AG08395 (cell line): ENCODE data around the gene PRKG1.
A peak's percentile ranks its signal among the peaks of the same experiment; 100 is the strongest.

Source experiments
- DNase-seq: peaks from one replicate; pipeline ENCODE4 v3.0.0; 2012; ENCODE audit warnings: mixed read lengths, low spot score

Gene PRKG1

DNA sequence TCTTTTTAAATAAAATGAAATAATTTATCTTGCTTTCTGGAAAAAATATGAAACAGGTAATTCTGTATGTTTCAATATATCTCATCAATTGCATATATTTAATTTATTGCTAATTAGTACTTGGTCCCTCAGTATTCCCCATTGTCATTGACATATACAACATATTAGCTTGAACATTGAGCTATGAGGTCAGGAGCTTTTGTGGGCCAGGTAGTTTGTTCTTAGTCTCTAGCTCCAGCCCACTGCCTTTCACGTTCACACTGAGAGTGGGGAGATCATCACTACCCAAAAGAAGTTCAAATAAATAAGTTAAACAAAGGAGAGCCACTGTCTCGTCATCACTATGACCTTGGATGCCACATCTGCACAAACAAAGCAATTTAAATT lies 1185.1 kb downstream of the PRKG1 start:
- DNase-seq = no peak

GRCh38 chr10:52261362-52261761 lies 1187.1 kb downstream of the PRKG1 start:
- no peak for DNase-seq

GRCh38 chr10:52265131-52265926 lies 1191.0 kb downstream of the PRKG1 start:
- no peak for DNase-seq

- DNase-seq = no peak
Measured at GRCh38 chr10:52266858-52267257, 1192.6 kb downstream of the PRKG1 start.

DNA sequence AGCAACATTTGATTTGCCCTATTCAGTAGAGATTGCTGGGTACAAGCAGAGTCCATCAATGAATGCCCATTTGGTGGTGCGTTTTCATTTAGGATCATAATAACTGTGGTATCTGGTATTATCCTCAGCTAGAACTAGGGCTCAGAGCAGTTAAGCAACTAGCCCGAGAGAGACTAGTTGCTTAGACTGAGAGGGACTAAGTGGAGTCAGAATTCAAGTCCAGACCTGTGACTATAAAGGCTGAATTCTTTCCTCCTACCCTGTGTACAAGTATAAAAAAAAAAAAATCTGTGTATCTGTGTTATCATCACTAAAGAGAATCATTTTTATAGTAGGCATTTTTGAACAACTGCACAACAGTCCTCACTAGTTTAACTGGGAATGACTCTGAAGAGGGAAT lies 1194.5 kb downstream of the PRKG1 start:
- DNase-seq = no peak

GRCh38 chr10:52269233-52269632 lies 1194.9 kb downstream of the PRKG1 start:
- DNase-seq = no peak

- no peak for DNase-seq
Measured at GRCh38 chr10:52276163-52276562, 1201.9 kb downstream of the PRKG1 start.

- no peak for DNase-seq
Measured at GRCh38 chr10:52276986-52277385, 1202.7 kb downstream of the PRKG1 start.

GRCh38 chr10:52279546-52279945 lies 1205.3 kb downstream of the PRKG1 start:
- no peak for DNase-seq

- DNase-seq = no peak
Measured at GRCh38 chr10:52280051-52280450, 1205.8 kb downstream of the PRKG1 start.

- DNase-seq = peak; percentile 6
Measured at GRCh38 chr10:52283174-52283573, 1208.9 kb downstream of the PRKG1 start.

DNA sequence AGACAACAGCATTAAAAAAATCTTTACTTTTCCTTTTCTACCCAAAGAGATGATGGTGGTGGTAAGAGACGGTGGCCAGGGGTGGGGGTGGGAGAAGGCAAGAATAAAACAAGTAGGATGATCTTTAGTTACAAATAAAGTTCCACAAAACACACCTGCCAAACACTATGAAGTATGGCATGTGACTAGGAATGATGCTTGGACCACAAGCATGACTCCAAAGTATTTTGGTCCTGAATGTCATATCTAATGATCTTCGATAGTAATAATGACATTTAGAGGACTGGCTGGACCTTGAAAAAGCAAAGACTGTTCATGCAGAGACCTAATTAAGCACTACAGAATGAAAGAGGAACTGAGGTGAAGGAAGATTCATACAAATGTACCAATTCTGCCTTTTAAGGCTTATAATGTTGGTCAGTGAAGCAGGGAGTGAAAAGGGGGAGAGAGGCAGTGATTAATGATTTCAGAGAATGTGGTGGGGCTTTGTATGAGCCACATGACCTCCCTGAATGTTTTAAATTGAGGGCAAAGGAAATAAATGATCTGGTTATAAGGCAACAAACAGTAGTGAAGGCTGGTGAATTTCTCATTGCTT lies 1210.2 kb downstream of the PRKG1 start:
- DNase-seq = no peak

GRCh38 chr10:52287866-52288265 lies 1213.6 kb downstream of the PRKG1 start:
- DNase-seq = no peak

- DNase-seq = no peak
Measured at GRCh38 chr10:52297747-52298146, 1223.5 kb downstream of the PRKG1 start.

GRCh38 chr10:52300599-52301277 lies 1226.5 kb downstream of the PRKG1 start:
- DNase-seq = no peak

DNA sequence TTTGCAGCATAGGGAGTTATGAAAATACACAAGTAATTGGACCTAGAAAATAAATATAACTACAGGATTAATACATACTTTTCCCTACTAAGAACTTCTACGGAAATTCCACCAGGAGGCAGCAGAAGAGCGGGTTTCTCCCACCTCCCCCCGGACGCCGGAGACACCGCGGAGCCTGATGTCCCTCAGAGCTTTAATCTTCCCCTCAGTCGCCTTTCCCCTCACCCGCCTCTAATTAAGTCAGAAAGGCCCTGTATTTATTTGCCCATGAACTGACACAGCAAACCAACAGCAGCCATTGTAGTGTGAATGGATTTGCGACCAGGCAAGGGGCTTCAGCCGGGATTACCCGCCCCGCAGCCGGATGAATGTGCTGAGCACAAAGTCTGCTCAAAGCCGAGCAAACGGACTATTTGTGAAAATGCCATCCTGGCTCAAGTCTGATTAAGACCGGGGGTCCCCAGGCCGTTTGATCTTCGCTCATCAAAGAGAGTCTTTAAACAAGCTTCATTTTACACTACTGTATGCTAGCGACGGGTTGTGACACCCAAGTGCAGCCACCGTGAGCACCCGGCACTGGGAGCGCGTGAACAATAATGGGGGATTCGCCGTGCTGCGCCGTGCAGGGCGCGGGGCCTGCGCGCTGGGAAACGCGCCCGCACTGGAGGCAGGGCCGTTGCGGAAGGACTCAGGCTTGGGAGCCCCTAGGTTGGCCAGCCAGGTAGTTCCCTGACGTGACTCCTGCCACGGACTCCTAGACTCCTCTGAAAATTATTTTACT lies 1234.2 kb downstream of the PRKG1 start:
- DNase-seq = peak; percentile 78

DNA sequence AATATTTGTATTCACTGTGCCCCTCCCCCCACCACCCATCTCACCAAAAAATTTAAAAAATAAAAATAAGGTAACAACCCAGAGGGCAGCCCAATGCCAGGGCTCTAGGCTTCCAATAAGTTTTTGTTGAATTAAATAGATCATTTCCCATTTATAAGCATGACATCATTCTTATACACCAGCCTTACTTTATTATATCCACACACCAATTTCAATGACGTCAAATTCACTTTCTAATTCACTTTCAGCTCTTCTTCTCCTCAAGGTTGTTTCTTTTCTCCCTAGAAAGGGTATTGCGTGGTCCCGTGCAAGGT lies 1238.6 kb downstream of the PRKG1 start:
- DNase-seq = no peak

GRCh38 chr10:52313256-52313932 lies 1239.1 kb downstream of the PRKG1 start:
- DNase-seq = peak; percentile 2

DNA sequence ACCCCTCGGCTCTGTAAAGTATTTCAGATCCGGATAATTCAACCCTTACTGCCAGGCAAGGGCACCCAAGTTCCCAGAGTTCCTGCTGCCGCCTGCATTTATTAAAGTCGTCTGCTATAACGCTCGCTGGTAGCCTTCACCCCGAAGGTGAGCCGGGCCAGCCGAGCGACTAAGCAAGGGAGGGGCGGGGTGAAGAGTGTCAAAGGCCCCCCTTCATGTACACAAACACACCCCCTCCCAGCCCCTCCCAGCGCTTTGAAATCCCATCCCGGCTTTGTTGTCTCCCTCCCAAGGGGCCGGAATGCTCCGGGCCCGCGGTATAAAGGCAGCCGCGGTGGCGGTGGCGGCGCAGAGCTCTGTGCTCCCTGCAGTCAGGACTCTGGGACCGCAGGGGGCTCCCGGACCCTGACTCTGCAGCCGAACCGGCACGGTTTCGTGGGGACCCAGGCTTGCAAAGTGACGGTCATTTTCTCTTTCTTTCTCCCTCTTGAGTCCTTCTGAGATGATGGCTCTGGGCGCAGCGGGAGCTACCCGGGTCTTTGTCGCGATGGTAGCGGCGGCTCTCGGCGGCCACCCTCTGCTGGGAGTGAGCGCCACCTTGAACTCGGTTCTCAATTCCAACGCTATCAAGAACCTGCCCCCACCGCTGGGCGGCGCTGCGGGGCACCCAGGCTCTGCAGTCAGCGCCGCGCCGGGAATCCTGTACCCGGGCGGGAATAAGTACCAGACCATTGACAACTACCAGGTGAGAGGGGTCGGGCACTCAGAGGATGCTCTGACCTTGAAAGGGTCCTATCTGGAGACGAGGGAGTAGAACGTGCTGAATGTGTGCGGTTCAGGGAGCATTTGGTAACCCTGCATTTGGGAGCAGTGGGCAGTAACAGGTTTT lies 1239.9 kb downstream of the PRKG1 start, which contains the start of gene DKK1:
DKK1 (plus strand) TSS at position 349 of the 889 bp plus-strand sequence; CDS start at position 503, 154 bp downstream.
- DNase-seq = peak; percentile 95

- peak; percentile 8 for DNase-seq
Measured at GRCh38 chr10:52314822-52315552, 1240.7 kb downstream of the PRKG1 start.
